BLaER1 (cell line): Measurements from ENCODE around the gene EZH2.

Source experiments
- H3K27ac ChIP-seq: shearing (Covaris generic); formaldehyde crosslinking; 2 replicates; pipeline ENCODE4 v1.8.1; 2022
- H3K27me3 ChIP-seq: shearing (Covaris generic); formaldehyde crosslinking; 2 replicates; pipeline ENCODE4 v1.8.1; 2022
- H3K36me3 ChIP-seq: shearing (Covaris generic); formaldehyde crosslinking; 2 replicates; pipeline ENCODE4 v1.8.1; 2022
- H3K4me1 ChIP-seq: shearing (Covaris generic); formaldehyde crosslinking; 2 replicates; pipeline ENCODE4 v1.8.1; 2022
- H3K4me2 ChIP-seq: shearing (Covaris generic); formaldehyde crosslinking; 2 replicates; pipeline ENCODE4 v1.8.1; 2022
- H3K4me3 ChIP-seq: shearing (Covaris generic); formaldehyde crosslinking; 2 replicates; pipeline ENCODE4 v1.8.1; 2022
- H3K9ac ChIP-seq: shearing (Covaris generic); formaldehyde crosslinking; 2 replicates; pipeline ENCODE4 v1.8.1; 2022
- H3K9me3 ChIP-seq: shearing (Covaris generic); formaldehyde crosslinking; 2 replicates; pipeline ENCODE4 v1.8.1; 2022
- H4K20me1 ChIP-seq: shearing (Covaris generic); formaldehyde crosslinking; 2 replicates; pipeline ENCODE4 v1.8.1; 2022
- Cebpa-rat ChIP-seq: shearing (Covaris generic); IDR thresholded peaks from 2 replicates; pipeline ENCODE4 v1.8.1; 2022

Gene EZH2

GRCh38 chr7:148849393-148850098 lies 34.5 kb downstream of the EZH2 start:
- Histone ChIP-seq H3K9ac (no peak overlapping the region), H3K4me2 (no peak overlapping the region), H3K4me1 (peaks cover 45% of the 10 kb centered on the region), H3K27ac (no peak overlapping the region), H3K27me3 (no peaks in the 10 kb centered on the region), H3K36me3 (peaks cover 31% of the 10 kb centered on the region), H3K4me3 (no peak overlapping the region), H4K20me1 (peaks cover 100% of the 10 kb centered on the region), H3K9me3 (peaks cover 3% of the 10 kb centered on the region; the same call in 1 of the 2 replicates)
- TF ChIP-seq Cebpa-rat, result no peak

GRCh38 chr7:148847815-148848734 lies 36.0 kb downstream of the EZH2 start:
- TF ChIP-seq Cebpa-rat, result no peak
- Histone ChIP-seq H3K4me2 (0 out of 2 replicates have a peak overlapping the region, but pooled peaks have one; percentile 28), H4K20me1 (peaks cover 97% of the 10 kb centered on the region), H3K9me3 (peaks cover 12% of the 10 kb centered on the region; the same call in 1 of the 2 replicates), H3K27me3 (no peaks in the 10 kb centered on the region), H3K4me1 (peaks cover 45% of the 10 kb centered on the region), H3K36me3 (peaks cover 35% of the 10 kb centered on the region), H3K27ac (no peak overlapping the region), H3K9ac (no peak overlapping the region), H3K4me3 (no peak overlapping the region)

- H3K9me3 ChIP-seq, result peaks cover 16% of the 10 kb centered on the region; the same call in 1 of the 2 replicates
- no peak for TF ChIP-seq Cebpa-rat
- peaks cover 29% of the 10 kb centered on the region for H3K4me1 ChIP-seq
- peak overlapping the region; percentile 65 for H3K4me2 ChIP-seq
- no peaks in the 10 kb centered on the region for H3K27me3 ChIP-seq
- H3K4me3 ChIP-seq, result no peak overlapping the region
- H4K20me1 ChIP-seq, result peaks cover 85% of the 10 kb centered on the region
- peak overlapping the region; percentile 54; the same call in 1 of the 2 replicates for H3K27ac ChIP-seq
- H3K36me3 ChIP-seq, result peaks cover 73% of the 10 kb centered on the region
- H3K9ac ChIP-seq, result no peak overlapping the region
Observed at GRCh38 chr7:148838905-148839304, 45.2 kb downstream of the EZH2 start.

GRCh38 chr7:148835854-148836253 lies 48.2 kb downstream of the EZH2 start:
- H3K4me2 ChIP-seq, result no peak overlapping the region
- peaks cover 29% of the 10 kb centered on the region for H3K4me1 ChIP-seq
- H3K27me3 ChIP-seq, result no peaks in the 10 kb centered on the region
- no peak overlapping the region for H3K9ac ChIP-seq
- peaks cover 72% of the 10 kb centered on the region for H3K36me3 ChIP-seq
- peaks cover 89% of the 10 kb centered on the region for H4K20me1 ChIP-seq
- TF ChIP-seq Cebpa-rat, result no peak
- no peak overlapping the region for H3K4me3 ChIP-seq
- peaks cover 10% of the 10 kb centered on the region; the same call in 1 of the 2 replicates for H3K9me3 ChIP-seq
- H3K27ac ChIP-seq, result no peak overlapping the region

GRCh38 chr7:148834605-148835004 lies 49.5 kb downstream of the EZH2 start:
- H3K9me3 ChIP-seq, result peaks cover 10% of the 10 kb centered on the region; the same call in 1 of the 2 replicates
- peaks cover 83% of the 10 kb centered on the region for H3K36me3 ChIP-seq
- no peak for TF ChIP-seq Cebpa-rat
- no peak overlapping the region for H3K9ac ChIP-seq
- no peak overlapping the region for H3K27ac ChIP-seq
- H3K4me2 ChIP-seq, result no peak overlapping the region
- no peaks in the 10 kb centered on the region for H3K27me3 ChIP-seq
- H3K4me1 ChIP-seq, result peaks cover 16% of the 10 kb centered on the region
- peaks cover 95% of the 10 kb centered on the region for H4K20me1 ChIP-seq
- H3K4me3 ChIP-seq, result no peak overlapping the region

GRCh38 chr7:148831782-148832181 lies 52.3 kb downstream of the EZH2 start:
- Histone ChIP-seq H3K36me3 (peaks cover 92% of the 10 kb centered on the region), H3K9me3 (no peaks in the 10 kb centered on the region; the same call in 1 of the 2 replicates), H3K27me3 (no peaks in the 10 kb centered on the region), H3K27ac (no peak overlapping the region), H3K4me1 (peaks cover 2% of the 10 kb centered on the region; the same call in 1 of the 2 replicates), H3K9ac (no peak overlapping the region), H3K4me2 (no peak overlapping the region), H4K20me1 (peaks cover 76% of the 10 kb centered on the region), H3K4me3 (no peak overlapping the region)
- no peak for TF ChIP-seq Cebpa-rat

GRCh38 chr7:148830897-148831692 lies 53.0 kb downstream of the EZH2 start:
- H3K27ac ChIP-seq, result no peak overlapping the region
- H3K4me1 ChIP-seq, result no peaks in the 10 kb centered on the region
- no peak overlapping the region for H3K4me3 ChIP-seq
- peaks cover 69% of the 10 kb centered on the region for H4K20me1 ChIP-seq
- no peaks in the 10 kb centered on the region for H3K27me3 ChIP-seq
- H3K9me3 ChIP-seq, result no peaks in the 10 kb centered on the region
- H3K4me2 ChIP-seq, result no peak overlapping the region
- no peak overlapping the region for H3K9ac ChIP-seq
- H3K36me3 ChIP-seq, result peaks cover 90% of the 10 kb centered on the region
- TF ChIP-seq Cebpa-rat, result no peak

GRCh38 chr7:148828965-148829364 lies 55.1 kb downstream of the EZH2 start:
- H3K4me2 ChIP-seq, result no peak overlapping the region
- H3K27me3 ChIP-seq, result no peaks in the 10 kb centered on the region
- H3K4me1 ChIP-seq, result no peaks in the 10 kb centered on the region; the same call in 1 of the 2 replicates
- H3K36me3 ChIP-seq, result peaks cover 90% of the 10 kb centered on the region
- H3K9me3 ChIP-seq, result no peaks in the 10 kb centered on the region
- peaks cover 48% of the 10 kb centered on the region for H4K20me1 ChIP-seq
- no peak overlapping the region for H3K9ac ChIP-seq
- H3K4me3 ChIP-seq, result no peak overlapping the region
- TF ChIP-seq Cebpa-rat, result no peak
- H3K27ac ChIP-seq, result no peak overlapping the region

GRCh38 chr7:148825338-148825737 lies 58.8 kb downstream of the EZH2 start:
- Histone ChIP-seq H3K4me3 (no peak overlapping the region), H3K4me1 (peaks cover 20% of the 10 kb centered on the region), H3K4me2 (no peak overlapping the region), H3K36me3 (peaks cover 71% of the 10 kb centered on the region), H3K9ac (no peak overlapping the region), H4K20me1 (peaks cover 22% of the 10 kb centered on the region; the same call in 1 of the 2 replicates), H3K27ac (no peak overlapping the region), H3K27me3 (no peaks in the 10 kb centered on the region), H3K9me3 (no peaks in the 10 kb centered on the region)
- no peak for TF ChIP-seq Cebpa-rat
